Left ventricle myocardium inferior (tissue), 1 donor: ENCODE data around the gene HOXB9. TPM values are rescaled to one million over a fixed set of nuclear protein-coding genes. Genes with fewer than 3 reads are reported as not detected.
A peak's percentile ranks its signal among the peaks of the same experiment; 100 is the strongest.

Experiments used
- DNase-seq: peaks from one replicate; pipeline ENCODE4 v3.0.0-alpha.2; 2020
- H3K27ac ChIP-seq: fragments of 200-600 bp; replicated peaks from 2 replicates; pipeline ENCODE4 v1.8.0; 2021
- H3K27me3 ChIP-seq: fragments of 200-600 bp; 2 replicates; pipeline ENCODE4 v1.8.0; 2021; ENCODE audit warnings: low read depth
- H3K36me3 ChIP-seq: fragments of 200-600 bp; 2 replicates; pipeline ENCODE4 v1.8.0; 2021
- H3K4me1 ChIP-seq: fragments of 200-600 bp; 2 replicates; pipeline ENCODE4 v1.8.0; 2021
- H3K4me3 ChIP-seq: fragments of 200-600 bp; 2 replicates; pipeline ENCODE4 v1.8.0; 2021; ENCODE audit warnings: mild to moderate bottlenecking, moderate library complexity
- H3K9me3 ChIP-seq: fragments of 200-600 bp; replicated peaks from 2 replicates; pipeline ENCODE4 v1.8.0; 2021
- CTCF ChIP-seq: fragments of 200-600 bp; IDR thresholded peaks from 2 replicates; pipeline ENCODE4 v1.8.0; 2021; ENCODE audit warnings: antibody characterized with exemption, mild to moderate bottlenecking, borderline replicate concordance
- intact Hi-C: fragments of 100-400 bp; cut with micrococcal nuclease; formaldehyde crosslinking; loops from one replicate; pipeline ENCODE4 v1.11.0; 2022
- total RNA-seq: library from RNA; stranded (reverse); fragmentation: NEBNext Ultra II Directional; extraction: Animal tissue kit (Norgen Biotek cat#: 25700); gene quantifications from one replicate; pipeline ENCODE4 v1.2.1, GENCODE V29; 2021
- donor health status: DM: no; HTN: yes; CAD: no; lungs with severe emphysema.

Gene HOXB9
- total RNA-seq, 1 donor from 2014 or later: not detected

GRCh38 chr17:48649741-48650140 lies 23.6 kb upstream of the HOXB9 start:
- Histone ChIP-seq H3K36me3 (no peaks in the 10 kb centered on the region), H3K4me1 (peaks cover 16% of the 10 kb centered on the region), H3K4me3 (no peak overlapping the region), H3K27ac (no peak overlapping the region), H3K9me3 (no peaks in the 10 kb centered on the region), H3K27me3 (peaks cover 97% of the 10 kb centered on the region)
- intact Hi-C loops: no loop called here
- DNase-seq: no peak
- no peak for TF ChIP-seq CTCF

GRCh38 chr17:48647963-48648245 lies 21.7 kb upstream of the HOXB9 start:
- no peaks in the 10 kb centered on the region for H3K9me3 ChIP-seq
- H3K27ac ChIP-seq: no peak overlapping the region
- H3K27me3 ChIP-seq: peaks cover 99% of the 10 kb centered on the region
- H3K36me3 ChIP-seq: no peaks in the 10 kb centered on the region
- no peak for TF ChIP-seq CTCF
- DNase-seq: no peak
- no peak overlapping the region for H3K4me3 ChIP-seq
- peaks cover 16% of the 10 kb centered on the region for H3K4me1 ChIP-seq
- intact Hi-C loops: no loop called here

- intact Hi-C loops: no loop called here
- Histone ChIP-seq H3K4me1 (peaks cover 16% of the 10 kb centered on the region), H3K9me3 (no peaks in the 10 kb centered on the region), H3K27me3 (peaks cover 100% of the 10 kb centered on the region), H3K36me3 (no peaks in the 10 kb centered on the region), H3K27ac (no peak overlapping the region), H3K4me3 (peak overlapping the region; percentile 54)
- TF ChIP-seq CTCF: no peak
- DNase-seq: no peak
Observed at GRCh38 chr17:48647103-48647962, 21.2 kb upstream of the HOXB9 start.

GRCh38 chr17:48646183-48647102 lies 20.3 kb upstream of the HOXB9 start:
- no peak for DNase-seq
- Histone ChIP-seq H3K4me1 (peaks cover 16% of the 10 kb centered on the region), H3K27ac (no peak overlapping the region), H3K36me3 (no peaks in the 10 kb centered on the region), H3K27me3 (peaks cover 100% of the 10 kb centered on the region), H3K4me3 (peak overlapping the region; percentile 54), H3K9me3 (no peaks in the 10 kb centered on the region)
- intact Hi-C loops: no loop called here
- no peak for TF ChIP-seq CTCF

GRCh38 chr17:48645639-48646182 lies 19.6 kb upstream of the HOXB9 start:
- no peak for TF ChIP-seq CTCF
- Histone ChIP-seq H3K4me1 (peaks cover 16% of the 10 kb centered on the region), H3K36me3 (no peaks in the 10 kb centered on the region), H3K4me3 (no peak overlapping the region), H3K27ac (no peak overlapping the region), H3K27me3 (peaks cover 100% of the 10 kb centered on the region), H3K9me3 (no peaks in the 10 kb centered on the region)
- intact Hi-C loops: no loop called here
- DNase-seq: no peak
